ENCODE measurements around the gene TRIM52. TPM values are rescaled to one million over a fixed set of nuclear protein-coding genes. Genes with fewer than 3 reads are reported as not detected.
"Not testable (repeated sequence)": the region's sequence is repeated elsewhere in the genome, so short reads cannot be mapped to it uniquely, and the experiment has no call there.

The TRIM52 gene
- total RNA-seq, 1 donor = 16.2 TPM

- peak in 2 of 3 donors; percentile 67 to 71 for DNase-seq (ENCODE audit: low read depth in 2 of 3, low spot score in 2 of 3)
These were observed 43.7 kb downstream of the TRIM52 start for GRCh38 chr5:181217111-181217802.

GRCh38 chr5:181215997-181216989 is 44.6 kb downstream of the TRIM52 start:
- DNase-seq (ENCODE audit: low read depth in 2 of 3, low spot score in 2 of 3) = peak in 1 of 3 donors; percentile 21

GRCh38 chr5:181214249-181214648 is 46.7 kb downstream of the TRIM52 start:
- DNase-seq (ENCODE audit: low read depth in 2 of 3, low spot score in 2 of 3) = not testable (repeated sequence)

- no peak for DNase-seq (ENCODE audit: low read depth in 2 of 3, low spot score in 2 of 3)
These were observed 48.0 kb downstream of the TRIM52 start for GRCh38 chr5:181212934-181213333.

GRCh38 chr5:181212080-181212479 is 48.9 kb downstream of the TRIM52 start:
- DNase-seq (ENCODE audit: low read depth in 2 of 3, low spot score in 2 of 3) = no peak

GRCh38 chr5:181211208-181211607 is 49.7 kb downstream of the TRIM52 start:
- DNase-seq (ENCODE audit: low read depth in 2 of 3, low spot score in 2 of 3) = no peak

- DNase-seq (ENCODE audit: low read depth in 2 of 3, low spot score in 2 of 3) = not testable (repeated sequence)
These were observed 50.2 kb downstream of the TRIM52 start for GRCh38 chr5:181210698-181211097.

GRCh38 chr5:181210148-181210547 is 50.8 kb downstream of the TRIM52 start:
- DNase-seq (ENCODE audit: low read depth in 2 of 3, low spot score in 2 of 3) = not testable (repeated sequence)

GRCh38 chr5:181209006-181209405 is 51.9 kb downstream of the TRIM52 start:
- DNase-seq (ENCODE audit: low read depth in 2 of 3, low spot score in 2 of 3) = not testable (repeated sequence)

- DNase-seq (ENCODE audit: low read depth in 2 of 3, low spot score in 2 of 3) = no peak
These were observed 53.0 kb downstream of the TRIM52 start for GRCh38 chr5:181207960-181208253.

- peak in 2 of 3 donors; percentile 71 to 88 for DNase-seq (ENCODE audit: low read depth in 2 of 3, low spot score in 2 of 3)
These were observed 53.6 kb downstream of the TRIM52 start for GRCh38 chr5:181207214-181207959.

GRCh38 chr5:181205761-181206649 is 54.9 kb downstream of the TRIM52 start:
- peak in 1 of 3 donors; percentile 34 for DNase-seq (ENCODE audit: low read depth in 2 of 3, low spot score in 2 of 3)

Small RNA genes within 50 kb of the gene (small RNA-seq; reads per million reads assigned to genes)
- not detected for gene MIR4638
- not detected for gene RNU6-705P
- not detected for gene SNORD95
- gene SNORD96A = not detected

Other genes with a start within 250 kb of the TRIM52 start
- gene BTNL9, start 220.9 kb downstream of the TRIM52 start, total RNA-seq = under 0.01 TPM
- not detected for gene OR2V1, start 130.0 kb downstream of the TRIM52 start, total RNA-seq
- gene OR2V2, start 113.6 kb downstream of the TRIM52 start, total RNA-seq = under 0.01 TPM
- 0.27 TPM for gene TRIM7, start 55.9 kb downstream of the TRIM52 start, total RNA-seq
- gene TRIM41, start 37.9 kb downstream of the TRIM52 start, total RNA-seq = 17.0 TPM
- gene RACK1, start 17.2 kb downstream of the TRIM52 start, total RNA-seq = 17,192 TPM
- gene OR4F3, start 106.1 kb upstream of the TRIM52 start, total RNA-seq = under 0.01 TPM

Data from hematopoietic multipotent progenitor cell (in vitro differentiated cells).